Measurements from ENCODE around the gene MTTP. TPM values are rescaled to one million over a fixed set of nuclear protein-coding genes. Genes with fewer than 3 reads are reported as not detected.

MTTP gene
- polyA plus RNA-seq, 1 donor (not counting 4 experiments of a cell fraction or from before 2014, with no cell fraction given) = 0.05 TPM

- no peaks in the 10 kb centered on the region for H4K20me1 ChIP-seq (ENCODE audit: control insufficient read depth, extremely low read depth, insufficient read depth, low read length)
- H3K4me2 ChIP-seq (ENCODE audit: control insufficient read depth, extremely low read depth, insufficient read depth, low read depth, low read length) = no peak overlapping the region
- no peak overlapping the region for H3K9ac ChIP-seq (ENCODE audit: control insufficient read depth, extremely low read depth, insufficient read depth, low read length)
- no peak overlapping the region for H3K4me3 ChIP-seq (ENCODE audit: control insufficient read depth in 2 of 3, extremely low read depth in 1 of 3, insufficient read depth in 2 of 3, low read depth in 1 of 3, low read length in 3 of 3)
- FAIRE-seq = no peak
- no peak overlapping the region for H3K27ac ChIP-seq (ENCODE audit: control insufficient read depth, insufficient read depth, low read length)
- no peak overlapping the region for H2AFZ ChIP-seq (ENCODE audit: control insufficient read depth, low read length)
- no peaks in the 10 kb centered on the region for H3K79me2 ChIP-seq (ENCODE audit: control insufficient read depth, insufficient read depth, low read length)
- peaks cover 7% of the 10 kb centered on the region for H3K4me1 ChIP-seq (ENCODE audit: control insufficient read depth, extremely low read depth, insufficient read depth, low read length)
- dilution Hi-C loops (cut with MboI; ENCODE audit: extremely low pct_ligation_motif_present, low sequenced_read_pairs) = no loop called here
- H3K27me3 ChIP-seq (ENCODE audit: control insufficient read depth, extremely low read depth, insufficient read depth, low read length) = no peaks in the 10 kb centered on the region
- no peaks in the 10 kb centered on the region for H3K36me3 ChIP-seq (ENCODE audit: control insufficient read depth in 2 of 2, extremely low read depth in 1 of 2, insufficient read depth in 2 of 2, low read length in 2 of 2)
- no peaks in the 10 kb centered on the region for H3K9me1 ChIP-seq (ENCODE audit: control insufficient read depth, extremely low read depth, insufficient read depth, low read length)
- TF ChIP-seq CTCF (optimal IDR thresholded peaks at IDR 0.05 in 1 of 3, IDR thresholded peaks at IDR 0.05 in 1 of 3, conservative IDR thresholded peaks at IDR 0.05 in 1 of 3; ENCODE audit: extremely low read depth in 1 of 3, insufficient read depth in 2 of 3, low read length in 3 of 3) (no peak), EZH2 (IDR thresholded peaks at IDR 0.05; ENCODE audit: low read length) (no peak)
- no peak for DNase-seq (ENCODE audit: low read depth, low spot score)
- no peaks in the 10 kb centered on the region for H3K9me3 ChIP-seq (ENCODE audit: control insufficient read depth, low read depth, low read length)
These were observed 53.4 kb downstream of the MTTP start for GRCh38 chr4:99628040-99628439.

GRCh38 chr4:99629962-99630554 is 55.4 kb downstream of the MTTP start:
- H3K4me3 ChIP-seq (ENCODE audit: control insufficient read depth in 2 of 3, extremely low read depth in 1 of 3, insufficient read depth in 2 of 3, low read depth in 1 of 3, low read length in 3 of 3) = no peak overlapping the region
- dilution Hi-C loops (cut with MboI; ENCODE audit: extremely low pct_ligation_motif_present, low sequenced_read_pairs) = no loop called here
- no peaks in the 10 kb centered on the region for H3K9me1 ChIP-seq (ENCODE audit: control insufficient read depth, extremely low read depth, insufficient read depth, low read length)
- H4K20me1 ChIP-seq (ENCODE audit: control insufficient read depth, extremely low read depth, insufficient read depth, low read length) = no peaks in the 10 kb centered on the region
- H3K36me3 ChIP-seq (ENCODE audit: control insufficient read depth in 2 of 2, extremely low read depth in 1 of 2, insufficient read depth in 2 of 2, low read length in 2 of 2) = no peaks in the 10 kb centered on the region
- peaks cover 17% of the 10 kb centered on the region for H3K4me1 ChIP-seq (ENCODE audit: control insufficient read depth, extremely low read depth, insufficient read depth, low read length)
- FAIRE-seq (no peak), DNase-seq (ENCODE audit: low read depth, low spot score) (no peak)
- H3K79me2 ChIP-seq (ENCODE audit: control insufficient read depth, insufficient read depth, low read length) = no peaks in the 10 kb centered on the region
- H3K27ac ChIP-seq (ENCODE audit: control insufficient read depth, insufficient read depth, low read length) = no peak overlapping the region
- no peak overlapping the region for H3K4me2 ChIP-seq (ENCODE audit: control insufficient read depth, extremely low read depth, insufficient read depth, low read depth, low read length)
- H3K9me3 ChIP-seq (ENCODE audit: control insufficient read depth, low read depth, low read length) = no peaks in the 10 kb centered on the region
- no peak overlapping the region for H3K9ac ChIP-seq (ENCODE audit: control insufficient read depth, extremely low read depth, insufficient read depth, low read length)
- H2AFZ ChIP-seq (ENCODE audit: control insufficient read depth, low read length) = no peak overlapping the region
- no peak for TF ChIP-seq CTCF (optimal IDR thresholded peaks at IDR 0.05 in 1 of 3, IDR thresholded peaks at IDR 0.05 in 1 of 3, conservative IDR thresholded peaks at IDR 0.05 in 1 of 3; ENCODE audit: extremely low read depth in 1 of 3, insufficient read depth in 2 of 3, low read length in 3 of 3)
- TF ChIP-seq EZH2 (IDR thresholded peaks at IDR 0.05; ENCODE audit: low read length) = no peak
- no peaks in the 10 kb centered on the region for H3K27me3 ChIP-seq (ENCODE audit: control insufficient read depth, extremely low read depth, insufficient read depth, low read length)

All from keratinocyte (primary cell).